Measurements from ENCODE around the gene C15orf39.
"Not testable (repeated sequence)": the region's sequence is repeated elsewhere in the genome, so short reads cannot be mapped to it uniquely, and the experiment has no call there.

C15orf39 gene

GRCh38 chr15:75213212-75213767 lies 11.6 kb downstream of the C15orf39 start:
- DNase-seq = no peak

- no peak for DNase-seq
Observed at GRCh38 chr15:75213768-75214221, 12.1 kb downstream of the C15orf39 start.

DNA sequence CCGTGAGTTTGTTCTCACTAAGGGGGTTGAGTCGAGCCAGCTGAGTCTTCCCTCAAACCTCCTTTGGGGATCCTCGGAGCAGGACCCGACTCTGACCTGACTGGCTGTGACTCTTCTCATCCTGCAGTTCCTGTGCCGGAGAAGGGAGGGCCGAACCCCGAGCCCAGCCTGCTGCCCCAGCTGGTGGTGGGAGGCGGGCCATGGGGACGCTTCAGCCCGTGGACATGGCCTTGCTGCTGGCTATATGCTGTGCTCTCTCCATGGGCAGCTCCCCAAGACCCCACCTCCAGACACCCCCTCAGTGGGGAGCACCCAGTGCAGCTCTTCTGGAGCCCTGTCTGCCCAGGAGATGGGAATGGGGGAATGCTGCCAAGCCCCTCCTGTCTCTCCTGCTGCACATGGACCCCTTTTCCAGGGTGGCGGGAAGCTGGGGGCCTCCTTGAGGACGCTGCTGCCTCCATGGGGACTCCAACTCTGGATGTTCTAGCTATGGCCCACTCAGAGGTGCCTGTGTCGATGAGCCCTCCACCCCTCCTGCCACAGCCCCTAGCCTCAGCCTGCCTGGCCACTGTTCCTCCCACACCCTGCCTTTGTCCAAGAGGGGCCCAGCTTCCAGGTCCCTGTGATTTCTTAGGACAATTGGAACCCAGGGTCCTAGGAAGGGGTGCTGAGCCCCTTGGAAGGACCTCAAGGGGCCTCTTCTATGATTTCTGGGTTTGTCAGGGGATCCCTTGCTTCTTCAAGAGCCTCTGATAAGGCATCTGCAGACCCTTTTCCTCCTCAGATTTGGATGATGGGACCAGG lies 12.8 kb downstream of the C15orf39 start:
- DNase-seq = no peak

GRCh38 chr15:75215107-75216004 lies 13.7 kb downstream of the C15orf39 start:
- no peak for DNase-seq

DNA sequence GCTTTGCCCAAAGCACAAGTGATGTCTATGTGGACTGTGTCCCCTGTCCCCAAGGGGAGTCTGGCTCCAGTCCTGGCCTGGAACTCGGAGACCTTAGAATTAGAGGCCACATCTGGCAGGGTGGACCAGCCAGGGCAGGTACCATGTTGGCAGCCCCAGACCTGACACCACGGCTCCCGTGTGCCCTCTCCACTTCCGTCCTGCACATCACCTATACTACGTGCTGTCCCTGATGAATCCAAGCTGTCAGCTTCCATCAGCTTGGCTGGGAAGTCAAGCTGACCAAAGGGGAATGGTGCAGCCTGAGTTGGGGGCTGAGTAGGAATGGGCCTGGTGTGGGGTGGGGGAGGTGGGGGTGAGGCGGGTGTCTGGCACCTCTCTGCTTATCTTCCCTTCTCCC lies 15.3 kb downstream of the C15orf39 start:
- DNase-seq = no peak

DNA sequence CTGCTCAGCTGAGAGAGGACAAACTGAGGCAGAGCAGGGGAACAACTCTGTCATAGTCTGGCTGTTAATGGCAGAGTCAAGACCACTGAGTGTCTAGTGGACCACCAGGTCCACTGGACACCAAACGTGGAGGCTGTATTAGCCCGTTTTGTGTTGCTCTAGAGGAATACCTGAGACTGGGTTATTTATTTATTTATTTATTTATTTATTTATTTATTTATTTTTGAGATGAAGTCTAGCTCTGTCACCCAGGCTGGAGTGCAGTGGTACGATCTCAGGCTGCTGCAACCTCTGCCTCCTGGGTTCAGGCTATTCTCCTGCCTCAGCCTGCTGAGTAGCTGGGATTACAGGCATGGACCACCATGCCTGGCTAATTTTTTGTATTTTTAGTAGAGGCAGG lies 15.9 kb downstream of the C15orf39 start:
- not testable (repeated sequence) for DNase-seq

DNA sequence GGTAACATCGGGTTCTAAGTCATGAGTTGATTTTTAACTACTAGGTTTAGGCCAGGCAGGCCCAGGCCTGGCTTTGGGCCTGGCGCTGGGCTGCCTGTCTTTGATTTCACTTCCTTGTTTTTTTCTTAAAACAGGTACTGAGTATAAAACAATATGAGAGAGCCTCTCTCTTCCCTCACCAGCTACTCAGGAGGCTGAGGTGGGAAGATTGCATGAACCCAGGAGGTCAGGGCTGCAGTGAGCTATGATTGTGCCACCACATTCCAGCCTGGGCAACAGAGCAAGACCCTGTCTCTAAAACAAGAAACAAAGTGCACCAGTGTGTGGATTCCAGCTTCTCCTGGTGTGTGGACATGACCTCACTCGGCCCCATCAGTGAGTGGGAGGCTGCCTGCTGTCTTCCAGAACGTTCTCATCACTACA lies 17.8 kb downstream of the C15orf39 start:
- not testable (repeated sequence) for DNase-seq

GRCh38 chr15:75223688-75224087 lies 22.0 kb downstream of the C15orf39 start:
- DNase-seq = no peak

DNA sequence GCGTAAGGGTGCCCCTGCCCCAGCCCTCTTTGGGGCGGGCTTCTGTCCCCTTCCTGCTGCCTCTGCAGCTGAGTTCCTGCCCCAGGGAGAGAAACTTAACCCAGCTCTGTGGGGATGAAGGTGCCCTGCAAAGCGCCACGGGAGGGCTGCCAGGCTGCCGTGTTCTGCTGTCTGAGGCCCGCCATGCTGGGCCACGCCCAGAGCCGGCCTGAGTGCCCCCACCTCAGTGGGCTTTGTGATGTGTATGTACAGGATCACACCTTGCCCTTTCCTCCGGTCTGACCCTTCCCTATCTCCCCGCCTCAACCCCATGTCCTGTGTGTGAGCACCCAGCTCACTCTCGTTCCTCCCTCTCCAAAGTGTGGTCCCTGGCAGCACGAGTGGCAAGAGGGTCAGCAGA lies 22.6 kb downstream of the C15orf39 start:
- no peak for DNase-seq

DNA sequence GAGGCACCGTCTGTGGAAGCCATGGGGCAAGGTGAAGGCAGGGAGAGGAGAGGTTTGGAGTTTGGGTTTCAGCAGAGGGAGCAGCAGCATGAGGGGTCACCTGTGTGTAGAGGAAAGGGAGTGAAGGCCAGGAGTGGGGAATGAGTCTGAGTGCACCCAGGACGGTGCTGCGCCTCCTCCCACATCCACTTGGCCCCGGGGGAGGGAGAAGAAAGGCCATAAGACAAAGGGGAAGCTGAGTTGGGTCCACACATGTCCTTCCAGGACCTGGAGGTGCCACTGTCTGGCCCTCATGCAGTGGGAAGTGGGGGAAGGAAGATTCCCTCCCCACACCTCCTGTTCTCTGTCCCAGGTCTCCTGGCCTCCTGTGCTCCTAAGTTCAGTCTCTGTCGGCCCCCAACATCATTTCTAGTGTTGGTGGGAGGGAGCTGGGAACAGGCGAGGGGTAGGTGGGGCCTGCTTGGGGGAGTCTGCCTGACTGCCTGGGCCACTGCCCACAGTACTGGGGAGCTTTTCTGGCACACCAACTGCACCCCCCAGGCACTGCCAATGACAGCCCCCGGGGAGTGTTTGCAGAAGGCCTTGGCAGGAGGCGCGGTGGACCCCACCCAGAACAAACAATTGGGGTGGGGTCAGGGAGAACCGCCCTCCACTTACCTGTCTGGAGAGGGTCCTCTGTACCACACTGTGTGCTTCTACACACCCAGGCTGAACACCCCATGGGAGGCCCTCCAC lies 23.6 kb downstream of the C15orf39 start:
- not testable (repeated sequence) for DNase-seq

- no peak for DNase-seq
Observed at GRCh38 chr15:75225951-75226732, 24.5 kb downstream of the C15orf39 start.

DNA sequence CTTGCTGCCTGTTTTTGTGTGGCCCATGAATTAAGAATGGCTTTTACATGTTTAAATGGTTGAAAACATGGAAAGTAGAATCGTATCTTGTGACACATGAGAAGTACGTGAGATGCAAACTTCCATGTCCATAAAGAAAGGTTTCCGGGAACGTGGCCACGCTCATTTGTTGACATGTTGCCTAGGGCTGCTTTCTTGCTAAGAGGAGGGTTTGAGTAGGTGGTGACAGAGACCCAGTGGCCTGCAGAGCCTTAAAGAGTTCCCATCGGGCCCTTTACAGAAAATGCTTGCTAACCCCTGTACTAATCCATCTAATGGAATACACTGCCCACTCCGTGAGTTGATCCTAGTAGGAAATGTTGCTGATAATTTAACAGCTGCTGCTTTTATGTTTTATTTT lies 25.4 kb downstream of the C15orf39 start:
- not testable (repeated sequence) for DNase-seq

DNA sequence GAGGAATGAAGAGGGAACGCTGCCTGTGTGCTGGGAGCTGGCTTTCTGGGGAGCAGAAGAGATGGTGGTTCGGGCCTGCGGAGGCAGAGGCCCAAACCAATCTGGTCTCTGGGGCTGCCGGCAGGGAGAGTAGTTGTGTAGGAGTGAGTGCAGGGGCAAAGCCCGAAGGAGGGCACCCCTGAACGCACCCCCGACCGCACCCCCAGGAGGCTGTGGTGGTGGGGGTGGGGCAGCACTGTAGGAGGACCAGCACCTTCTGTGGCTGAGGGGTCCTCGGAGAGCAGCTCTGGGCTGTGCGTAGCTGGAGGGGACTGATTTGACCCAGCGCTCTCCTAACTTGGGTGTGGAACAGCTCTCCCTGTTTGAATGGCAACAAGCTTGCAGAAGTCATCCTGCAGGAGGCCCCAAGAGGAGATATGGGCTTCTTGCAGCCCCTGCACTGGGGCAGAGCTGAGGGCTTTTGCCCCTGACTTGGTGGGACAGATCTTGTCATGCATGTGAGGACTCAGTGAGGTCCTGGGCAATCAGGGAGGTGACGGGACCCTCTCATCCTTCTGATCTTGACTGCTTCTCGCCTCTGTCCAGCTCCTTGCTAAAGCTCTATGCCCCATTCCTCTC lies 26.1 kb downstream of the C15orf39 start:
- DNase-seq = no peak

- DNase-seq = no peak
Observed at GRCh38 chr15:75228787-75229186, 27.1 kb downstream of the C15orf39 start.

GRCh38 chr15:75229191-75230015 lies 27.7 kb downstream of the C15orf39 start:
- no peak for DNase-seq

DNA sequence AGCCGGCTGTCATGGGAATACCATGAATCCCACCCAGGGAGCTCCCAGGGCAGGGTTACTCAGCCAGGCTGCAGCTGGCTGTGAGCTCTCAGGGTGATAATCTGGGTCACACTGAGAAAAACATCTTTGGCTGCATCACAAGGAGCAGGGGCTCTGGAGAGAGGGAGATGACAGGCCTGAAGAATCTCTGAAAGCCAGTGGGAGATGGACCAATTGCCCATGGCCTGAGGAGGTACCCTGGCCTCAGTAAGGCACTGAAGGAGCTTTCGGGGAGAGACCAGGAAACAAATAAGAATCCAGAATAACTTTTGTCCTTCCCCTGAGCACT lies 28.3 kb downstream of the C15orf39 start:
- no peak for DNase-seq

DNA sequence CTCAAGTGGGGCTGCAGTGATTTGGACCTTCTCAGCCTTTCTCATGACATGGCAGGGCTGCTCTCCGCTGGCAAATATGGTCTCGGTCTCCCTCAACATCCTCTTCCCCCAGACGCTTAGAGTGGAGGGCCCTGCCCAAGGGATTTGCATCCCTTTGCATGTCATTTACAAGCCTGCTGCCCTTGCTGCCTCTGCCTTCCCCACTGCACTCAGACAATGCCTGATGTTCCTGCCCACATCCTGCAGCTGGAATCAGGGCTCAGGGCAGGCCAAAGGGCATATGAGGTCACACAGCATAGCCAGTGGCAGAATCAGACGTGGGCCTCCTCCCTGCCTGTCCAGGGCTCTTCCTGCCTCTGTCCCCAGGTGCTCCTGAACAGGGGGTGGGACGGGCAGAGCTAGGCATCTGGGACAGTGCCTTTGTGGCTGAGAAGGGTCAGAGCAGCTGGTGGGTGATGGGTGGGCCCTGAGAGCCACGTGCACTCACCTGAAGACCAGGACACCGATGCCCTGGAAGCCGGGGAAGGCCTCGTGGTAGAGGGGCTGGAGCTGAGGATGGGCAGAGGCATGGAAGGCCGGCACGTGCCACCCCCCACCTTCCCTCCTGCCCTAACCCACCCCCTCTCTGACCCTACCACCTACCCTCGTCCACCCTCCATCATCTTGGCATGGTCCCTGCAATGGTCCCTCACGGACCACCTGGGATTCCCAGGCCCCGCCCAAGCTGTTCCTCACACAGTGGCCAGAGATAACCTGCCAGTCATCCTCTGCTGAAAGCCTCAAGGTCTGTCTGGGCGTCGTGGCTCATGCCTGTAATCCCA lies 29.1 kb downstream of the C15orf39 start:
- DNase-seq = no peak

- no peak for DNase-seq
Observed at GRCh38 chr15:75231836-75232235, 30.2 kb downstream of the C15orf39 start.

DNA sequence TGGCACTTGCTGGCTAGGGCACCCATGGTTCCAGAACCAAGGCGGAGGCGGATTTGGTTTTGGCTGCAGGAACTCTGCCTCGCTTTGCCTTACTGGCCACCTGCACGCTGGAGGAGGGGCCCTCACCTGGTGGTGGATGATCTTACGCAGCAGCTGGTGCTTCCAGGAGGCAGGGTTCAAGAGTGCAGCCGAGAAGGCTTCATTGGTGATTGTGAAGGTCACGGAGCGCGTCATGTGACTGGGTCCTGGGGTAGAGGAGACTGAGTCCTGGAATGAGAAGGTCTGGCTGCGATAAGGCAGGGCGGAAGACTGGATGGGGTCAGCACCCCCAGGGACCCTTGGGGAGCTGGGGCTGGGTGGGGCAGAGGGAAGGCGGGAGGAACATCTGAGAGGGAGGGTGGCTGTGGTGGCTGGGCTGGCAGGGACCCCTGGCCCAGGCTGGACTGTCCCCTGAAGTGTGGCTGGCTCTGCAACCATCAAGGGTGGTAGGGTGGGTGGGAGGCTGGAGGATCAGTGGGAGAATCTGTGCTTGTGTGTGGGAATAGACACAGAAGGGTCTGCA lies 30.7 kb downstream of the C15orf39 start:
- DNase-seq = no peak

Measured in DMS 273 treated with DMSO at 0.1 percent for 48 hours (cell line).